WERI-Rb-1 (cell line): Measurements from ENCODE around the gene SPC25.

Experiments
- DNase-seq: peaks from one replicate; pipeline ENCODE4 v3.0.0-alpha.2; 2020
- H3K27ac ChIP-seq: fragments of 250-450 bp; sonication (Bioruptor Pico); 2 replicates; pipeline ENCODE4 v1.5.1; 2020; ENCODE audit warnings: mild to moderate bottlenecking, moderate library complexity
- H3K27me3 ChIP-seq: fragments of 250-450 bp; sonication (Bioruptor Pico); 2 replicates; pipeline ENCODE4 v1.5.1; 2021; ENCODE audit warnings: mild to moderate bottlenecking, low read depth, moderate library complexity; ENCODE audit not compliant: insufficient read depth, severe bottlenecking
- H3K36me3 ChIP-seq: fragments of 250-450 bp; sonication (Bioruptor Pico); 2 replicates; pipeline ENCODE4 v1.5.1; 2020; ENCODE audit warnings: mild to moderate bottlenecking, moderate library complexity
- H3K4me3 ChIP-seq: 2 replicates; pipeline ENCODE4 v1.5.1; 2011; ENCODE audit warnings: low read depth, mild to moderate bottlenecking, control low read depth, low read length
- H3K9me3 ChIP-seq: fragments of 250-450 bp; sonication (Bioruptor Pico); 2 replicates; pipeline ENCODE4 v1.5.1; 2021; ENCODE audit warnings: mild to moderate bottlenecking, moderate library complexity; ENCODE audit not compliant: severe bottlenecking
- CTCF ChIP-seq: IDR thresholded peaks from 2 replicates; pipeline ENCODE4 v1.5.1; 2011; ENCODE audit warnings: low read depth, mild to moderate bottlenecking, control low read depth, inconsistent platforms, low read length

SPC25 gene

GRCh38 chr2:168821992-168822391 lies 68.2 kb downstream of the SPC25 start:
- H3K27me3 ChIP-seq, result no peaks in the 10 kb centered on the region
- no peak overlapping the region for H3K27ac ChIP-seq
- no peaks in the 10 kb centered on the region for H3K36me3 ChIP-seq
- no peak for DNase-seq
- TF ChIP-seq CTCF, result no peak
- no peak overlapping the region for H3K4me3 ChIP-seq
- no peaks in the 10 kb centered on the region for H3K9me3 ChIP-seq

- Histone ChIP-seq H3K9me3 (no peaks in the 10 kb centered on the region), H3K4me3 (no peak overlapping the region), H3K27me3 (no peaks in the 10 kb centered on the region), H3K27ac (no peak overlapping the region), H3K36me3 (no peaks in the 10 kb centered on the region)
- DNase-seq, result no peak
- no peak for TF ChIP-seq CTCF
Measured at GRCh38 chr2:168821577-168821976, 68.7 kb downstream of the SPC25 start.
